ENCODE data around the gene OTX2.

DNA sequence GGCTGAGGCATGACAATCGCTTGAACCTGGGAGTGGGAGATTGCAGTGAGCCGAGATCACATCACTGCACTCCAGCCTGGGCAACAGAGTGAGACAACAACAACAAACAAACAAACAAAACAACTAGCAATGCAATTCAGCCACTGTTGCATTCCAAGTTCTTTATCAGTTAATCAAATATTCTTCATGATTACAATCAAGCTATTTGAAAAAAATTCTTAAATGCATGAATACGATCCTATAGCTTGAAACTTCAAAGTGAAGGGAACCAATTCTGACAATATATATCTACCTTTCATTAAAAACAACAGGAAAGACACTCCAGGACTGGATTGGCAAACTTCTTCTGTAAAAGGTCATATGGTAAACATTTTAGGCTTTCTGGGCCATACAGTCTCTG lies 31.3 kb upstream of the OTX2 start:
- TF ChIP-seq MYC (CRISPR knock-in tag; IDR thresholded peaks at IDR 0.05; ENCODE audit: borderline replicate concordance) (no peak), NBN (conservative IDR thresholded peaks at IDR 0.05) (no peak), RFX1 (IDR thresholded peaks at IDR 0.05) (no peak), ZFX (CRISPR knock-in tag; IDR thresholded peaks at IDR 0.05; ENCODE audit: low read depth) (no peak), CHD4 (IDR thresholded peaks at IDR 0.05; ENCODE audit: borderline replicate concordance, low read length) (no peak), DPF2 (CRISPR knock-in tag; IDR thresholded peaks at IDR 0.05; ENCODE audit: borderline replicate concordance, low read depth) (no peak), ATF7 (IDR thresholded peaks at IDR 0.05) (no peak), ATF7 (CRISPR knock-in tag; IDR thresholded peaks at IDR 0.05) (no peak), POLR2AphosphoS5 (IDR thresholded peaks at IDR 0.05; ENCODE audit: low read depth, low read length) (no peak)
- TF ChIP-seq, protein P1, sequence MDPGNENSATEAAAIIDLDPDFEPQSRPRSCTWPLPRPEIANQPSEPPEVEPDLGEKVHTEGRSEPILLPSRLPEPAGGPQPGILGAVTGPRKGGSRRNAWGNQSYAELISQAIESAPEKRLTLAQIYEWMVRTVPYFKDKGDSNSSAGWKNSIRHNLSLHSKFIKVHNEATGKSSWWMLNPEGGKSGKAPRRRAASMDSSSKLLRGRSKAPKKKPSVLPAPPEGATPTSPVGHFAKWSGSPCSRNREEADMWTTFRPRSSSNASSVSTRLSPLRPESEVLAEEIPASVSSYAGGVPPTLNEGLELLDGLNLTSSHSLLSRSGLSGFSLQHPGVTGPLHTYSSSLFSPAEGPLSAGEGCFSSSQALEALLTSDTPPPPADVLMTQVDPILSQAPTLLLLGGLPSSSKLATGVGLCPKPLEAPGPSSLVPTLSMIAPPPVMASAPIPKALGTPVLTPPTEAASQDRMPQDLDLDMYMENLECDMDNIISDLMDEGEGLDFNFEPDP (CRISPR knock-in tag; conservative IDR thresholded peaks at IDR 0.05): no peak

All from HepG2 (cell line).